Loucy (cell line): Measurements from ENCODE around the gene DNAJC11.

Source experiments
- H2AFZ ChIP-seq: fragments of 200-600 bp; sonication (generic); 2 replicates; pipeline ENCODE4 v1.6.0; 2016; ENCODE audit warnings: antibody characterized with exemption, mild to moderate bottlenecking, low read length, moderate library complexity
- H3F3A ChIP-seq: fragments of 200-600 bp; 2 replicates; pipeline ENCODE4 v1.6.0; 2016; ENCODE audit warnings: antibody characterized with exemption, low read depth, mild to moderate bottlenecking
- H3K27me3 ChIP-seq: fragments of 200-600 bp; sonication (generic); 2 replicates; pipeline ENCODE4 v1.6.1; 2014; ENCODE audit warnings: low read length, mild to moderate bottlenecking; ENCODE audit not compliant: insufficient read depth, poor library complexity, severe bottlenecking
- H3K36me3 ChIP-seq: fragments of 200-600 bp; sonication (generic); 2 replicates; pipeline ENCODE4 v1.6.1; 2016; ENCODE audit warnings: low read length; ENCODE audit not compliant: insufficient read depth
- H3K4me1 ChIP-seq: fragments of 200-600 bp; sonication (generic); 2 replicates; pipeline ENCODE4 v1.5.1; 2014; ENCODE audit warnings: low read length, mild to moderate bottlenecking; ENCODE audit not compliant: insufficient read depth, poor library complexity, severe bottlenecking
- H3K4me2 ChIP-seq: fragments of 200-600 bp; sonication (generic); 2 replicates; pipeline ENCODE4 v1.6.0; 2014; ENCODE audit warnings: antibody characterized with exemption, low read length, low read depth, mild to moderate bottlenecking; ENCODE audit not compliant: poor library complexity, severe bottlenecking
- H3K4me3 ChIP-seq: fragments of 200-600 bp; sonication (generic); 2 replicates; pipeline ENCODE4 v1.5.1; 2014; ENCODE audit warnings: low read length, mild to moderate bottlenecking, mixed read lengths; ENCODE audit not compliant: poor library complexity, severe bottlenecking
- H3K79me2 ChIP-seq: fragments of 200-600 bp; sonication (generic); 2 replicates; pipeline ENCODE4 v1.6.1; 2014; ENCODE audit warnings: low read length; ENCODE audit not compliant: insufficient read depth
- H3K9ac ChIP-seq: fragments of 200-600 bp; sonication (generic); 2 replicates; pipeline ENCODE4 v1.6.0; 2014; ENCODE audit warnings: mild to moderate bottlenecking, low read depth, low read length, moderate library complexity; ENCODE audit not compliant: poor library complexity, severe bottlenecking
- H3K9me2 ChIP-seq: fragments of 200-600 bp; sonication (generic); replicated peaks from 2 replicates; pipeline ENCODE4 v1.6.1; 2016; ENCODE audit warnings: low read depth, low read length, mixed read lengths
- H3K9me3 ChIP-seq: fragments of 200-600 bp; sonication (generic); 2 replicates; pipeline ENCODE4 v1.6.1; 2014; ENCODE audit warnings: mild to moderate bottlenecking, antibody characterized with exemption, low read length, low read depth; ENCODE audit not compliant: insufficient read depth
- H4K20me1 ChIP-seq: fragments of 200-600 bp; sonication (generic); 2 replicates; pipeline ENCODE4 v1.6.0; 2014; ENCODE audit warnings: antibody characterized with exemption, low read length, mild to moderate bottlenecking; ENCODE audit not compliant: insufficient read depth, poor library complexity, severe bottlenecking
- EZH2phosphoT487 ChIP-seq: fragments of 200-600 bp; IDR thresholded peaks from 2 replicates; pipeline ENCODE4 v1.6.1; 2018; ENCODE audit warnings: antibody characterized with exemption, mild to moderate bottlenecking, moderate library complexity, borderline replicate concordance
- TF ChIP-seq, protein P1 (sequence below): fragments of 200-600 bp; sonication (generic); conservative IDR thresholded peaks from 2 replicates; pipeline ENCODE4 v1.5.1; 2014; ENCODE audit warnings: mild to moderate bottlenecking, antibody characterized with exemption, low read length

DNAJC11 gene

DNA sequence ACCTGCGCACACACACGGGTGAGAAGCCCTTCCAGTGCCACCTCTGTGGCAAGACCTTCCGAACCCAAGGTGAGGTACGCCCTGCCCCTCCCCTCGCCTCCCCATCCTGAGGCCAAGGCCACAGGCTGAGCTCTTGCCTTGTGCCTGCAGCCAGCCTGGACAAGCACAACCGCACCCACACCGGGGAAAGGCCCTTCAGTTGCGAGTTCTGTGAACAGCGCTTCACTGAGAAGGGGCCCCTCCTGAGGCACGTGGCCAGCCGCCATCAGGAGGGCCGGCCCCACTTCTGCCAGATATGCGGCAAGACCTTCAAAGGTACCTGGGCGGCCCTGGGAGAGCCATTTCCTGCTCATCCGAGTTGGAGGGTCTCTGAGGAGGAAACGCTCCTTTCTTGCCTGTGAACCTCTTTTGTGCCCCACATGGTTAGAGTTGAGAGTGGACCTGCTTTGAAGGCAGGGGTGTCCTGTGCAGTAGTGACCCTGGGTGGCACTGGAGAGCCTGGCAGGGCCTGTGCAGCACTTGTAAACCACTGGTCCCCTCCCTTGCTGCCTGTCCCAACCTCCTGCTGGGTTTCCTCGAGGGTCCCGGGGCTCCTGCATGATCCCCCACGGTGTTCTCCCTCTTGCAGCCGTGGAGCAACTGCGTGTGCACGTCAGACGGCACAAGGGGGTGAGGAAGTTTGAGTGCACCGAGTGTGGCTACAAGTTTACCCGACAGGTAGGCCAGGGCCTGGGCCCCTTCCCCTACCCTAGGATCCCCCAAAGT is 113.3 kb downstream of the DNAJC11 start:
- no peaks in the 10 kb centered on the region for H3K9me3 ChIP-seq
- H4K20me1 ChIP-seq, result peaks cover 3% of the 10 kb centered on the region
- no peaks in the 10 kb centered on the region for H3F3A ChIP-seq
- no peaks in the 10 kb centered on the region for H3K27me3 ChIP-seq
- H3K9ac ChIP-seq, result no peak overlapping the region
- TF ChIP-seq EZH2phosphoT487, result no peak
- TF ChIP-seq, protein P1, sequence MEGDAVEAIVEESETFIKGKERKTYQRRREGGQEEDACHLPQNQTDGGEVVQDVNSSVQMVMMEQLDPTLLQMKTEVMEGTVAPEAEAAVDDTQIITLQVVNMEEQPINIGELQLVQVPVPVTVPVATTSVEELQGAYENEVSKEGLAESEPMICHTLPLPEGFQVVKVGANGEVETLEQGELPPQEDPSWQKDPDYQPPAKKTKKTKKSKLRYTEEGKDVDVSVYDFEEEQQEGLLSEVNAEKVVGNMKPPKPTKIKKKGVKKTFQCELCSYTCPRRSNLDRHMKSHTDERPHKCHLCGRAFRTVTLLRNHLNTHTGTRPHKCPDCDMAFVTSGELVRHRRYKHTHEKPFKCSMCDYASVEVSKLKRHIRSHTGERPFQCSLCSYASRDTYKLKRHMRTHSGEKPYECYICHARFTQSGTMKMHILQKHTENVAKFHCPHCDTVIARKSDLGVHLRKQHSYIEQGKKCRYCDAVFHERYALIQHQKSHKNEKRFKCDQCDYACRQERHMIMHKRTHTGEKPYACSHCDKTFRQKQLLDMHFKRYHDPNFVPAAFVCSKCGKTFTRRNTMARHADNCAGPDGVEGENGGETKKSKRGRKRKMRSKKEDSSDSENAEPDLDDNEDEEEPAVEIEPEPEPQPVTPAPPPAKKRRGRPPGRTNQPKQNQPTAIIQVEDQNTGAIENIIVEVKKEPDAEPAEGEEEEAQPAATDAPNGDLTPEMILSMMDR, result no peak
- no peak overlapping the region for H2AFZ ChIP-seq
- no peaks in the 10 kb centered on the region for H3K4me1 ChIP-seq
- no peak overlapping the region for H3K4me2 ChIP-seq
- H3K4me3 ChIP-seq, result no peak overlapping the region
- no peaks in the 10 kb centered on the region for H3K79me2 ChIP-seq
- no peaks in the 10 kb centered on the region for H3K9me2 ChIP-seq
- H3K36me3 ChIP-seq, result peaks cover 30% of the 10 kb centered on the region; the same call in 1 of the 2 replicates

GRCh38 chr1:6587261-6588005 is 114.2 kb downstream of the DNAJC11 start:
- no peak overlapping the region for H3K9ac ChIP-seq
- no peaks in the 10 kb centered on the region for H3F3A ChIP-seq
- H3K4me1 ChIP-seq, result no peaks in the 10 kb centered on the region
- no peaks in the 10 kb centered on the region for H3K27me3 ChIP-seq
- peaks cover under 1% of the 10 kb centered on the region; the same call in 1 of the 2 replicates for H3K79me2 ChIP-seq
- no peaks in the 10 kb centered on the region for H3K9me3 ChIP-seq
- H3K36me3 ChIP-seq, result peaks cover 22% of the 10 kb centered on the region; the same call in 1 of the 2 replicates
- TF ChIP-seq, protein P1, result no peak
- TF ChIP-seq EZH2phosphoT487, result no peak
- no peak overlapping the region for H2AFZ ChIP-seq
- H3K4me3 ChIP-seq, result no peak overlapping the region
- H4K20me1 ChIP-seq, result peaks cover 3% of the 10 kb centered on the region
- no peak overlapping the region for H3K4me2 ChIP-seq
- H3K9me2 ChIP-seq, result no peaks in the 10 kb centered on the region

- Histone ChIP-seq H3K9me3 (no peaks in the 10 kb centered on the region), H3K27me3 (no peaks in the 10 kb centered on the region), H3K79me2 (peaks cover 11% of the 10 kb centered on the region), H3K4me2 (no peak overlapping the region), H4K20me1 (peaks cover 12% of the 10 kb centered on the region), H3K36me3 (peaks cover 20% of the 10 kb centered on the region; the same call in 1 of the 2 replicates), H2AFZ (no peak overlapping the region), H3K9ac (no peak overlapping the region), H3K4me1 (peaks cover 9% of the 10 kb centered on the region), H3K4me3 (no peak overlapping the region), H3K9me2 (no peaks in the 10 kb centered on the region), H3F3A (no peaks in the 10 kb centered on the region)
- TF ChIP-seq EZH2phosphoT487, result no peak
- TF ChIP-seq, protein P1, result no peak
These were observed 115.2 kb downstream of the DNAJC11 start for GRCh38 chr1:6586404-6586816.
